ENCODE data around the gene POU2F2. TPM values are rescaled to one million over a fixed set of nuclear protein-coding genes. Genes with fewer than 3 reads are reported as not detected.
A peak's percentile ranks its signal among the peaks of the same experiment; 100 is the strongest.

The POU2F2 gene
- total and polyA plus RNA-seq, 2 experiments from 2014 or later = 2.3 to 4.6 TPM

DNA sequence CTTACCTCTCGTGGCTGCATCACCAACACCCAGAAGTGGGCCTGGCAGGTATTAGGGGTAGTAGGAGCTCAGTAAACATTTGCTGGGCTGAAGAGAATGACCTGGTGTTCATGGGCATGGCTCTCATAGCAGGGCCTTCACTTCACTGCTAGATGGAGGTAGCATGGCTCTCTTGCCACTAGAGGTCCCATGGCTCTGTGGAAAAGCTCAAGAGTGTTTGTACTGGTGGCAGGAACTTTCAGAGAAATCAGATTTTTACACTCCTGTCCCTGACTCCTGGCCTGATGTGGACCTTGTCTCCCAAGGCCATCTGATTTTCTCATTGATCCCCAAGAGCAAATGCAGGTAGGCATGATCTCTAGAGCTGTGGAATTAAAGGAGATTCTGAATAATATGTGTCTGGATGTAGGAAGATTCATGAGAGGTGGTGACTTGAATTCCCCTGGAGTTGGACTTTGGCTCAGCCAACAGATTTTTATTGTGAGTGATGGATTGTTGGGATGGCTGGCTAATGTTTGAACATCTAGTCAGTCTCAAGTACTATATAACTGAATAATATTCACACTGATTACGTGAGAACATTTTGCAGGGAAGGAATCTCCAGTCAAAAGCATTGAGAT is 50.6 kb downstream of the POU2F2 start:
- peaks cover 17% of the 10 kb centered on the region for H3K4me1 ChIP-seq (ENCODE audit: insufficient read depth)
- H3K9me2 ChIP-seq (ENCODE audit: insufficient read depth) = no peaks in the 10 kb centered on the region
- H3K4me2 ChIP-seq = no peak overlapping the region
- peaks cover 23% of the 10 kb centered on the region; the same call in 1 of the 2 replicates for H3K36me3 ChIP-seq (ENCODE audit: insufficient read depth)
- H3K27me3 ChIP-seq (ENCODE audit: insufficient read depth) = no peaks in the 10 kb centered on the region
- H3K79me2 ChIP-seq (replicated peaks; ENCODE audit: insufficient read depth) = peaks cover 31% of the 10 kb centered on the region
- Mint-ChIP-seq H3K27me3 (ENCODE audit: insufficient read depth, low read depth, poor library complexity) (peaks cover 14% of the 10 kb centered on the region), H3K36me3 (ENCODE audit: low read depth) (peaks cover 52% of the 10 kb centered on the region), H3K4me3 (no peak overlapping the region), H3K9me3 (0 out of 3 replicates have a peak, but pooled peaks cover under 1% of the 10 kb centered on the region), H3K27ac (peak overlapping the region; percentile 65; the same call in 1 of the 2 replicates), H3K4me1 (peaks cover 21% of the 10 kb centered on the region)
- H2AFZ ChIP-seq = no peak overlapping the region
- ATAC-seq (peak; percentile 76), DNase-seq (ENCODE audit: low spot score) (peak; percentile 46)
- peaks cover 9% of the 10 kb centered on the region; the same call in 1 of the 2 replicates for H3F3A ChIP-seq (replicated peaks; ENCODE audit: low read depth)
- H3K27ac ChIP-seq (ENCODE audit: low read depth) = 0 out of 2 replicates have a peak overlapping the region, but pooled peaks have one; percentile 63
- TF ChIP-seq, protein P1, sequence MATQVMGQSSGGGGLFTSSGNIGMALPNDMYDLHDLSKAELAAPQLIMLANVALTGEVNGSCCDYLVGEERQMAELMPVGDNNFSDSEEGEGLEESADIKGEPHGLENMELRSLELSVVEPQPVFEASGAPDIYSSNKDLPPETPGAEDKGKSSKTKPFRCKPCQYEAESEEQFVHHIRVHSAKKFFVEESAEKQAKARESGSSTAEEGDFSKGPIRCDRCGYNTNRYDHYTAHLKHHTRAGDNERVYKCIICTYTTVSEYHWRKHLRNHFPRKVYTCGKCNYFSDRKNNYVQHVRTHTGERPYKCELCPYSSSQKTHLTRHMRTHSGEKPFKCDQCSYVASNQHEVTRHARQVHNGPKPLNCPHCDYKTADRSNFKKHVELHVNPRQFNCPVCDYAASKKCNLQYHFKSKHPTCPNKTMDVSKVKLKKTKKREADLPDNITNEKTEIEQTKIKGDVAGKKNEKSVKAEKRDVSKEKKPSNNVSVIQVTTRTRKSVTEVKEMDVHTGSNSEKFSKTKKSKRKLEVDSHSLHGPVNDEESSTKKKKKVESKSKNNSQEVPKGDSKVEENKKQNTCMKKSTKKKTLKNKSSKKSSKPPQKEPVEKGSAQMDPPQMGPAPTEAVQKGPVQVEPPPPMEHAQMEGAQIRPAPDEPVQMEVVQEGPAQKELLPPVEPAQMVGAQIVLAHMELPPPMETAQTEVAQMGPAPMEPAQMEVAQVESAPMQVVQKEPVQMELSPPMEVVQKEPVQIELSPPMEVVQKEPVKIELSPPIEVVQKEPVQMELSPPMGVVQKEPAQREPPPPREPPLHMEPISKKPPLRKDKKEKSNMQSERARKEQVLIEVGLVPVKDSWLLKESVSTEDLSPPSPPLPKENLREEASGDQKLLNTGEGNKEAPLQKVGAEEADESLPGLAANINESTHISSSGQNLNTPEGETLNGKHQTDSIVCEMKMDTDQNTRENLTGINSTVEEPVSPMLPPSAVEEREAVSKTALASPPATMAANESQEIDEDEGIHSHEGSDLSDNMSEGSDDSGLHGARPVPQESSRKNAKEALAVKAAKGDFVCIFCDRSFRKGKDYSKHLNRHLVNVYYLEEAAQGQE (IDR thresholded peaks at IDR 0.05; ENCODE audit: unreplicated experiment) = no peak
- TF ChIP-seq, protein P2, sequence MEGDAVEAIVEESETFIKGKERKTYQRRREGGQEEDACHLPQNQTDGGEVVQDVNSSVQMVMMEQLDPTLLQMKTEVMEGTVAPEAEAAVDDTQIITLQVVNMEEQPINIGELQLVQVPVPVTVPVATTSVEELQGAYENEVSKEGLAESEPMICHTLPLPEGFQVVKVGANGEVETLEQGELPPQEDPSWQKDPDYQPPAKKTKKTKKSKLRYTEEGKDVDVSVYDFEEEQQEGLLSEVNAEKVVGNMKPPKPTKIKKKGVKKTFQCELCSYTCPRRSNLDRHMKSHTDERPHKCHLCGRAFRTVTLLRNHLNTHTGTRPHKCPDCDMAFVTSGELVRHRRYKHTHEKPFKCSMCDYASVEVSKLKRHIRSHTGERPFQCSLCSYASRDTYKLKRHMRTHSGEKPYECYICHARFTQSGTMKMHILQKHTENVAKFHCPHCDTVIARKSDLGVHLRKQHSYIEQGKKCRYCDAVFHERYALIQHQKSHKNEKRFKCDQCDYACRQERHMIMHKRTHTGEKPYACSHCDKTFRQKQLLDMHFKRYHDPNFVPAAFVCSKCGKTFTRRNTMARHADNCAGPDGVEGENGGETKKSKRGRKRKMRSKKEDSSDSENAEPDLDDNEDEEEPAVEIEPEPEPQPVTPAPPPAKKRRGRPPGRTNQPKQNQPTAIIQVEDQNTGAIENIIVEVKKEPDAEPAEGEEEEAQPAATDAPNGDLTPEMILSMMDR (conservative IDR thresholded peaks at IDR 0.05; ENCODE audit: low read depth in 2 of 2) = peak; percentile 39 to 58
- peaks cover 20% of the 10 kb centered on the region for H4K20me1 ChIP-seq (replicated peaks; ENCODE audit: insufficient read depth)
- no peak overlapping the region for H3K4me3 ChIP-seq

DNA sequence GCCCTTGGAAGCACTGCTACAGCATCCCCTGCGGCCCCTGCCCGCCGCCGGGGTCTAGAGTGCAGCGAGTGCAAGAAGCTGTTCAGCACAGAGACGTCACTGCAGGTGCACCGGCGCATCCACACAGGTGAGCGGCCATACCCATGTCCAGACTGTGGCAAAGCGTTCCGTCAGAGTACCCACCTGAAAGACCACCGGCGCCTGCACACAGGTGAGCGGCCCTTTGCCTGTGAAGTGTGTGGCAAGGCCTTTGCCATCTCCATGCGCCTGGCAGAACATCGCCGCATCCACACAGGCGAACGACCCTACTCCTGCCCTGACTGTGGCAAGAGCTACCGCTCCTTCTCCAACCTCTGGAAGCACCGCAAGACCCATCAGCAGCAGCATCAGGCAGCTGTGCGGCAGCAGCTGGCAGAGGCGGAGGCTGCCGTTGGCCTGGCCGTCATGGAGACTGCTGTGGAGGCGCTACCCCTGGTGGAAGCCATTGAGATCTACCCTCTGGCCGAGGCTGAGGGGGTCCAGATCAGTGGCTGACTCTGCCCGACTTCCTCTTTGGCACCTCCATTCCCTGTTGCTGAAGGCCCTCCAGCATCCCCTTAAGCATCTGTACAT is 51.4 kb downstream of the POU2F2 start:
- Mint-ChIP-seq H3K27me3 (ENCODE audit: insufficient read depth, low read depth, poor library complexity) (peaks cover 17% of the 10 kb centered on the region), H3K9me3 (peaks cover 4% of the 10 kb centered on the region; the same call in 2 of the 3 replicates), H3K4me1 (peaks cover 21% of the 10 kb centered on the region), H3K36me3 (ENCODE audit: low read depth) (peaks cover 54% of the 10 kb centered on the region), H3K4me3 (no peak overlapping the region), H3K27ac (no peak overlapping the region)
- Histone ChIP-seq H3K79me2 (replicated peaks; ENCODE audit: insufficient read depth) (peaks cover 36% of the 10 kb centered on the region), H3K36me3 (ENCODE audit: insufficient read depth) (peaks cover 23% of the 10 kb centered on the region; the same call in 1 of the 2 replicates), H3F3A (replicated peaks; ENCODE audit: low read depth) (peaks cover 9% of the 10 kb centered on the region; the same call in 1 of the 2 replicates), H3K4me1 (ENCODE audit: insufficient read depth) (peaks cover 14% of the 10 kb centered on the region), H3K27ac (ENCODE audit: low read depth) (0 out of 2 replicates have a peak overlapping the region, but pooled peaks have one; percentile 63), H3K27me3 (ENCODE audit: insufficient read depth) (no peaks in the 10 kb centered on the region), H2AFZ (no peak overlapping the region), H3K4me3 (no peak overlapping the region), H3K4me2 (no peak overlapping the region), H4K20me1 (replicated peaks; ENCODE audit: insufficient read depth) (peaks cover 22% of the 10 kb centered on the region), H3K9me2 (ENCODE audit: insufficient read depth) (no peaks in the 10 kb centered on the region)
- no peak for DNase-seq (ENCODE audit: low spot score)
- ATAC-seq = no peak
- TF ChIP-seq POLR2AphosphoS5 (IDR thresholded peaks at IDR 0.05; ENCODE audit: low read depth) (no peak), NANOG (IDR thresholded peaks at IDR 0.05; ENCODE audit: borderline replicate concordance) (no peak), STAT1 (IDR thresholded peaks at IDR 0.05; ENCODE audit: unreplicated experiment) (no peak), ZNF331 (CRISPR knock-in tag; IDR thresholded peaks at IDR 0.05; ENCODE audit: low read depth) (no peak), EZH2 (IDR thresholded peaks at IDR 0.05; ENCODE audit: low read depth, unreplicated experiment) (no peak)
- TF ChIP-seq, protein P3, sequence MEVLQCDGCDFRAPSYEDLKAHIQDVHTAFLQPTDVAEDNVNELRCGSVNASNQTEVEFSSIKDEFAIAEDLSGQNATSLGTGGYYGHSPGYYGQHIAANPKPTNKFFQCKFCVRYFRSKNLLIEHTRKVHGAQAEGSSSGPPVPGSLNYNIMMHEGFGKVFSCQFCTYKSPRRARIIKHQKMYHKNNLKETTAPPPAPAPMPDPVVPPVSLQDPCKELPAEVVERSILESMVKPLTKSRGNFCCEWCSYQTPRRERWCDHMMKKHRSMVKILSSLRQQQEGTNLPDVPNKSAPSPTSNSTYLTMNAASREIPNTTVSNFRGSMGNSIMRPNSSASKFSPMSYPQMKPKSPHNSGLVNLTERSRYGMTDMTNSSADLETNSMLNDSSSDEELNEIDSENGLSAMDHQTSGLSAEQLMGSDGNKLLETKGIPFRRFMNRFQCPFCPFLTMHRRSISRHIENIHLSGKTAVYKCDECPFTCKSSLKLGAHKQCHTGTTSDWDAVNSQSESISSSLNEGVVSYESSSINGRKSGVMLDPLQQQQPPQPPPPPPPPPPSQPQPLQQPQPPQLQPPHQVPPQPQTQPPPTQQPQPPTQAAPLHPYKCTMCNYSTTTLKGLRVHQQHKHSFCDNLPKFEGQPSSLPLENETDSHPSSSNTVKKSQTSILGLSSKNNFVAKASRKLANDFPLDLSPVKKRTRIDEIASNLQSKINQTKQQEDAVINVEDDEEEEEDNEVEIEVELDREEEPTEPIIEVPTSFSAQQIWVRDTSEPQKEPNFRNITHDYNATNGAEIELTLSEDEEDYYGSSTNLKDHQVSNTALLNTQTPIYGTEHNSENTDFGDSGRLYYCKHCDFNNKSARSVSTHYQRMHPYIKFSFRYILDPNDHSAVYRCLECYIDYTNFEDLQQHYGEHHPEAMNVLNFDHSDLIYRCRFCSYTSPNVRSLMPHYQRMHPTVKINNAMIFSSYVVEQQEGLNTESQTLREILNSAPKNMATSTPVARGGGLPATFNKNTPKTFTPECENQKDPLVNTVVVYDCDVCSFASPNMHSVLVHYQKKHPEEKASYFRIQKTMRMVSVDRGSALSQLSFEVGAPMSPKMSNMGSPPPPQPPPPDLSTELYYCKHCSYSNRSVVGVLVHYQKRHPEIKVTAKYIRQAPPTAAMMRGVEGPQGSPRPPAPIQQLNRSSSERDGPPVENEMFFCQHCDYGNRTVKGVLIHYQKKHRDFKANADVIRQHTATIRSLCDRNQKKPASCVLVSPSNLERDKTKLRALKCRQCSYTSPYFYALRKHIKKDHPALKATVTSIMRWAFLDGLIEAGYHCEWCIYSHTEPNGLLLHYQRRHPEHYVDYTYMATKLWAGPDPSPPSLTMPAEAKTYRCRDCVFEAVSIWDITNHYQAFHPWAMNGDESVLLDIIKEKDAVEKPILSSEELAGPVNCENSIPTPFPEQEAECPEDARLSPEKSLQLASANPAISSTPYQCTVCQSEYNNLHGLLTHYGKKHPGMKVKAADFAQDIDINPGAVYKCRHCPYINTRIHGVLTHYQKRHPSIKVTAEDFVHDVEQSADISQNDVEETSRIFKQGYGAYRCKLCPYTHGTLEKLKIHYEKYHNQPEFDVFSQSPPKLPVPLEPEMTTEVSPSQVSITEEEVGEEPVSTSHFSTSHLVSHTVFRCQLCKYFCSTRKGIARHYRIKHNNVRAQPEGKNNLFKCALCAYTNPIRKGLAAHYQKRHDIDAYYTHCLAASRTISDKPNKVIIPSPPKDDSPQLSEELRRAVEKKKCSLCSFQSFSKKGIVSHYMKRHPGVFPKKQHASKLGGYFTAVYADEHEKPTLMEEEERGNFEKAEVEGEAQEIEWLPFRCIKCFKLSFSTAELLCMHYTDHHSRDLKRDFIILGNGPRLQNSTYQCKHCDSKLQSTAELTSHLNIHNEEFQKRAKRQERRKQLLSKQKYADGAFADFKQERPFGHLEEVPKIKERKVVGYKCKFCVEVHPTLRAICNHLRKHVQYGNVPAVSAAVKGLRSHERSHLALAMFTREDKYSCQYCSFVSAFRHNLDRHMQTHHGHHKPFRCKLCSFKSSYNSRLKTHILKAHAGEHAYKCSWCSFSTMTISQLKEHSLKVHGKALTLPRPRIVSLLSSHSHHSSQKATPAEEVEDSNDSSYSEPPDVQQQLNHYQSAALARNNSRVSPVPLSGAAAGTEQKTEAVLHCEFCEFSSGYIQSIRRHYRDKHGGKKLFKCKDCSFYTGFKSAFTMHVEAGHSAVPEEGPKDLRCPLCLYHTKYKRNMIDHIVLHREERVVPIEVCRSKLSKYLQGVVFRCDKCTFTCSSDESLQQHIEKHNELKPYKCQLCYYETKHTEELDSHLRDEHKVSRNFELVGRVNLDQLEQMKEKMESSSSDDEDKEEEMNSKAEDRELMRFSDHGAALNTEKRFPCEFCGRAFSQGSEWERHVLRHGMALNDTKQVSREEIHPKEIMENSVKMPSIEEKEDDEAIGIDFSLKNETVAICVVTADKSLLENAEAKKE (CRISPR knock-in tag; IDR thresholded peaks at IDR 0.05) = no peak

Measured in GM23338 (cell line).